ENCODE data around the gene TBC1D14. TPM values are rescaled to one million over a fixed set of nuclear protein-coding genes. Genes with fewer than 3 reads are reported as not detected.

Gene TBC1D14
- total RNA-seq, 1 donor from 2014 or later = 33.2 TPM

GRCh38 chr4:7054106-7054880, 144.7 kb downstream of the TBC1D14 start:
- DNase-seq (ENCODE audit: extremely low spot score, unreplicated experiment) = no peak
- Mint-ChIP-seq H3K27ac (ENCODE audit: unreplicated experiment) (no peak overlapping the region), H3K27me3 (ENCODE audit: unreplicated experiment) (no peaks in the 10 kb centered on the region), H3K36me3 (ENCODE audit: unreplicated experiment) (peaks cover 28% of the 10 kb centered on the region), H3K4me1 (ENCODE audit: unreplicated experiment) (peaks cover 2% of the 10 kb centered on the region), H3K9me3 (ENCODE audit: unreplicated experiment) (no peaks in the 10 kb centered on the region), H3K4me3 (ENCODE audit: unreplicated experiment) (no peak overlapping the region)
- no peak for TF ChIP-seq CTCF (IDR thresholded peaks at IDR 0.05)

DNA sequence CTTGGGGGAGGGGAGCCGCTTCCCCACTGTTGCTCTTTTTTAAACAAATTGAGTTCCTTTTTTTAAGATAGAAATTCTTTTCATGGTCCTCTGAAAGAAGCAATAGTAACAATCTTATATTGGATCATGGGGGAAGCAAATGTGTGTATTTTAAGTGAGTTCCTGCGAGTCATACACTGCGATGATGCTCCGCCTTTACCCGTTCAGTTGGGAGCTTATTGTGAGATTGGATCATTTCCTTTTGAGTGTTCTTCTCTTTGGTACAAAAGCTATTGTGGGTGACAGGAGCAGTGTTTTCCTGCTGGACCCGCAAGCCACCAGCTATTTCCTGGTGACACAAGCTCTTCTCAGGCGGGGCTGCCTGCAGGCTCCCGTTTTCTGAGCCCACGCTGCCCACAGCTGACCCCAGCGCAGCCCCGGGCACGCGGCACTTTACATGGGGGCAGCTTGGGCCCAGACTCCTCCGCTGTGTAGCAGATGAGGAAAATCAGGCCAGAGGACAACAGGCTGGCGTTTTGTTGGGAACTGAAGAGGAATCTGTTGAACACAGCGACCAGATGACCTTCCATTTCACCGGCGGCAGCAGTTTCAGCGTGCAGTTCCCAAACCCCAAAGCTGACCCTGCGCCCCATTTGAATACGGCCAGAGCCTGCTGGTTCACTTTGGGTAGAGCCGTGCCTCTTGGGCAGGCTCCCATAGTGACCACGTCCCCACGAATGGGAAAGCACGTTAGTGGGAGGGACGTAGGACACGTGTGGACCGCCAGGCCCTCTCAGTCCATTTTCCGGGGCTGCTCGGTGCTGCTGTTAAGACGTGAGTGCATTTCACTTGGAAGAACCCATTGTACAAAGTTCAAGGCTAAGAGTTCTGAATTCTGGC, 145.7 kb downstream of the TBC1D14 start:
- H3K4me3 Mint-ChIP-seq (ENCODE audit: unreplicated experiment) = no peak overlapping the region
- DNase-seq (ENCODE audit: extremely low spot score, unreplicated experiment) = no peak
- H3K4me1 Mint-ChIP-seq (ENCODE audit: unreplicated experiment) = peaks cover 2% of the 10 kb centered on the region
- H3K9me3 Mint-ChIP-seq (ENCODE audit: unreplicated experiment) = no peaks in the 10 kb centered on the region
- no peak overlapping the region for H3K27ac Mint-ChIP-seq (ENCODE audit: unreplicated experiment)
- H3K36me3 Mint-ChIP-seq (ENCODE audit: unreplicated experiment) = peaks cover 30% of the 10 kb centered on the region
- H3K27me3 Mint-ChIP-seq (ENCODE audit: unreplicated experiment) = no peaks in the 10 kb centered on the region
- TF ChIP-seq CTCF (IDR thresholded peaks at IDR 0.05) = no peak

- peaks cover 2% of the 10 kb centered on the region for H3K4me1 Mint-ChIP-seq (ENCODE audit: unreplicated experiment)
- no peak for TF ChIP-seq CTCF (IDR thresholded peaks at IDR 0.05)
- H3K4me3 Mint-ChIP-seq (ENCODE audit: unreplicated experiment) = no peak overlapping the region
- no peak overlapping the region for H3K27ac Mint-ChIP-seq (ENCODE audit: unreplicated experiment)
- peaks cover 35% of the 10 kb centered on the region for H3K36me3 Mint-ChIP-seq (ENCODE audit: unreplicated experiment)
- no peaks in the 10 kb centered on the region for H3K27me3 Mint-ChIP-seq (ENCODE audit: unreplicated experiment)
- no peak for DNase-seq (ENCODE audit: extremely low spot score, unreplicated experiment)
- H3K9me3 Mint-ChIP-seq (ENCODE audit: unreplicated experiment) = no peaks in the 10 kb centered on the region
Observed at GRCh38 chr4:7055990-7056325, 146.3 kb downstream of the TBC1D14 start.

DNA sequence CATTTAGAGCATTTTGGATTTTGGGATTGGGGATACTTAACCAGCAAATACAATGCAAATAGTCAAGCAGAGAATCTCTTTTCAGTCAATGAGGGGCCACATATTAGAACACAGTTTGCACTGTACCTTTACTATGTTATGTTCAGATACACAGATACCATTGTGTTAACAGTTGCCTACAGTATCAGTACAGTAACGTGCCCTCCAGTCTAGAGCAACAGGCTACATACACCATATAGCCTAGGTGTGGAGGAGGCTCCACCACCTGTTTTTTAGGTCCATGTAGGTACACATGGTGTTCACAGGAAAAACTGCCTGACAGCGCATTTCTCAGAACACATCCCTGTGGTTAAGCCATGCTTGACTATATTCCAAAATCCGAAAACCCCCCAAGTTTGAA, 149.2 kb downstream of the TBC1D14 start:
- H3K27ac Mint-ChIP-seq (ENCODE audit: unreplicated experiment) = no peak overlapping the region
- H3K9me3 Mint-ChIP-seq (ENCODE audit: unreplicated experiment) = no peaks in the 10 kb centered on the region
- no peak overlapping the region for H3K4me3 Mint-ChIP-seq (ENCODE audit: unreplicated experiment)
- H3K4me1 Mint-ChIP-seq (ENCODE audit: unreplicated experiment) = no peaks in the 10 kb centered on the region
- no peak for DNase-seq (ENCODE audit: extremely low spot score, unreplicated experiment)
- peaks cover 51% of the 10 kb centered on the region for H3K36me3 Mint-ChIP-seq (ENCODE audit: unreplicated experiment)
- H3K27me3 Mint-ChIP-seq (ENCODE audit: unreplicated experiment) = no peaks in the 10 kb centered on the region
- no peak for TF ChIP-seq CTCF (IDR thresholded peaks at IDR 0.05)

DNA sequence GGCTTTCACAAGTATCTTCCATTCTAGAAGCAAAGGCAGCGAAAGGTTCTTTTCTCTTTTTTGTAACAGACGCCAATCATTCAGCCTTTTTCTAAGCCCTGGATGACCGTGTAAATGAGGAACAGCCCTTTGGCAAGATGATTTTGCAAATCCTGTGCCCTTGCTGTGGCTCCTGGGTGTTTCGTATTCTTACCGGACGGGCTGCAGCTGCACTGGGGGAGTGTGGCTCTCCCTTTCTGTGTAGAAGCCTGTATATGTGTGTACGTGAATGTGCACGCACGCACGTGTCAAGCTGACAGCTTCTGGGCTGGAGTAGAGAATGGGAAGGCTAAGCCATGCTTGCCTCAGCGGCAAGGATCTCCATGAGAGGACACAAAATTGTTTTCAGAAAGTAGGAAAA, 150.0 kb downstream of the TBC1D14 start:
- no peaks in the 10 kb centered on the region for H3K4me1 Mint-ChIP-seq (ENCODE audit: unreplicated experiment)
- no peak overlapping the region for H3K4me3 Mint-ChIP-seq (ENCODE audit: unreplicated experiment)
- H3K36me3 Mint-ChIP-seq (ENCODE audit: unreplicated experiment) = peaks cover 47% of the 10 kb centered on the region
- H3K27me3 Mint-ChIP-seq (ENCODE audit: unreplicated experiment) = no peaks in the 10 kb centered on the region
- TF ChIP-seq CTCF (IDR thresholded peaks at IDR 0.05) = no peak
- no peaks in the 10 kb centered on the region for H3K9me3 Mint-ChIP-seq (ENCODE audit: unreplicated experiment)
- no peak for DNase-seq (ENCODE audit: extremely low spot score, unreplicated experiment)
- H3K27ac Mint-ChIP-seq (ENCODE audit: unreplicated experiment) = no peak overlapping the region

Measured in osteocyte (in vitro differentiated cells).